PC-9 (cell line): ENCODE results near the gene CHD5. TPM values are rescaled to one million over a fixed set of nuclear protein-coding genes. Genes with fewer than 3 reads are reported as not detected.

Experiments used
- BruUV-seq: library from RNA; stranded (reverse); fragments of 400-500 nt; replicated peaks from 2 replicates; lab custom pipeline; 2021; lab: Mats Ljungman, UMichigan
- CTCF ChIA-PET: fragments of 300-600 bp; sonication (Branson Sonifier 250); formaldehyde crosslinking; loops from one replicate; lab custom pipeline; 2022; ENCODE audit warnings: antibody characterized with exemption; lab: Charles Lee
- POLR2A ChIA-PET: fragments of 300-600 bp; sonication (Branson Sonifier 250); formaldehyde crosslinking; loops from one replicate; lab custom pipeline; 2022; ENCODE audit warnings: antibody characterized with exemption; ENCODE audit not compliant: unreplicated experiment; lab: Charles Lee
- DNase-seq, 2 experiments: peaks; one replicate each; pipeline versions ENCODE4 v3.0.0 to v3.0.0-alpha.2; 2015 to 2022; ENCODE audit warnings: mixed read lengths in 1 of 2
- H2AFZ ChIP-seq: fragments of 200-600 bp; sonication (generic); 2 replicates; pipeline ENCODE4 v1.8.1; 2017; ENCODE audit warnings: antibody characterized with exemption
- H3F3A ChIP-seq: fragments of 200-600 bp; sonication (generic); 2 replicates; pipeline ENCODE4 v1.8.1; 2017; ENCODE audit warnings: antibody characterized with exemption, mild to moderate bottlenecking, low read depth; ENCODE audit not compliant: insufficient read depth
- H3K27ac ChIP-seq: fragments of 200-600 bp; sonication (generic); 2 replicates; pipeline ENCODE4 v1.6.1; 2016; ENCODE audit warnings: mixed run types
- H3K27me3 ChIP-seq: fragments of 200-600 bp; sonication (generic); 2 replicates; pipeline ENCODE4 v1.6.1; 2016; ENCODE audit warnings: low read depth, mixed run types; ENCODE audit not compliant: insufficient read depth
- H3K36me3 ChIP-seq: fragments of 200-600 bp; sonication (generic); 2 replicates; pipeline ENCODE4 v1.6.1; 2016; ENCODE audit warnings: low read depth, mixed run types
- H3K4me1 ChIP-seq: fragments of 200-600 bp; sonication (generic); replicated peaks from 2 replicates; pipeline ENCODE4 v1.6.1; 2016; ENCODE audit warnings: mixed run types; ENCODE audit not compliant: insufficient read depth
- H3K4me2 ChIP-seq: fragments of 200-600 bp; sonication (generic); 2 replicates; pipeline ENCODE4 v1.6.1; 2017; ENCODE audit warnings: mixed run types
- H3K4me3 ChIP-seq: fragments of 200-600 bp; sonication (generic); 2 replicates; pipeline ENCODE4 v1.6.1; 2016; ENCODE audit warnings: mixed run types
- H3K79me2 ChIP-seq: fragments of 200-600 bp; sonication (generic); 2 replicates; pipeline ENCODE4 v1.6.1; 2017; ENCODE audit warnings: low read depth, mixed run types
- H3K9me2 ChIP-seq: fragments of 200-600 bp; sonication (generic); 2 replicates; pipeline ENCODE4 v1.8.1; 2017; ENCODE audit warnings: mild to moderate bottlenecking; ENCODE audit not compliant: insufficient read depth
- H3K9me3 ChIP-seq: fragments of 200-600 bp; sonication (generic); 2 replicates; pipeline ENCODE4 v1.8.1; 2016; ENCODE audit warnings: low read depth; ENCODE audit not compliant: insufficient read depth
- H4K20me1 ChIP-seq: fragments of 200-600 bp; sonication (generic); 2 replicates; pipeline ENCODE4 v1.8.1; 2017; ENCODE audit not compliant: insufficient read depth
- EZH2 ChIP-seq: fragments of 200-600 bp; sonication (generic); IDR thresholded peaks from 2 replicates; pipeline ENCODE4 v1.8.0; 2017; ENCODE audit warnings: antibody characterized with exemption, low read depth
- intact Hi-C: fragments of 100-400 bp; cut with micrococcal nuclease; formaldehyde crosslinking; loops from one replicate; pipeline ENCODE4 v1.10.0; 2022; ENCODE audit not compliant: unreplicated experiment
- total RNA-seq: library from RNA; stranded (reverse); gene quantifications from 2 replicates; pipeline ENCODE4 v1.2.3, GENCODE V29; 2021
- TF ChIP-seq, protein P1 (sequence below): fragments of 200-600 bp; sonication (generic); conservative IDR thresholded peaks from 2 replicates; pipeline ENCODE4 v1.6.1; 2017; ENCODE audit warnings: mixed run types, antibody characterized with exemption, mild to moderate bottlenecking, moderate library complexity

The CHD5 gene
- total RNA-seq, 1 experiment from 2014 or later: 0.50 TPM

DNA sequence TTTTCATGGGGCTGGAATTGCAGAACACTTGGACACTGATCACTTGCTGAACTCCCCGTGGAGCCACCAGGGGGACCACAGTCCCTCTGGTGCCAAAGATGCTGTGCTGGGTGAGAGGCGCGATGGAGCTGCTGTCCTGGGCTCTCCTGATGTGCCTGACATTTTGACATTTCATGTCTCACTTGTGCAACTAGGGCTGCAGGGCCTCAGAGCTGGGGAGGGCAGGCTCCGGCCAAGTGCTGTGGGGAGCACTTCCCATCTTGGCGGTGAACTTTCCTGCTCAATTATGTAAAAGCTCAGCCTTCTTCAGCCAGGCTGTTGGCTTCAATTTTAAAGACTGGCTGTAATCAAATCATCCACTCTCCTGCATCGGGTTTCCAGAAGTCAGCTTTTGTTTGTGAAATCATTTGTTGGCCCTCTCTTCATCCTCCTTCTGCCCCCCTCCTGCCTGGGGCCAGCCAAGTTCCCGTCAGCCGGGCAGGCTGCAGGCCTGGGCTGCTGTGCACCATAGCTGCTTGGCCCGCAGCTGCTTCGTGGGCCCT is 97.6 kb downstream of the CHD5 start:
- TF ChIP-seq, protein P1, sequence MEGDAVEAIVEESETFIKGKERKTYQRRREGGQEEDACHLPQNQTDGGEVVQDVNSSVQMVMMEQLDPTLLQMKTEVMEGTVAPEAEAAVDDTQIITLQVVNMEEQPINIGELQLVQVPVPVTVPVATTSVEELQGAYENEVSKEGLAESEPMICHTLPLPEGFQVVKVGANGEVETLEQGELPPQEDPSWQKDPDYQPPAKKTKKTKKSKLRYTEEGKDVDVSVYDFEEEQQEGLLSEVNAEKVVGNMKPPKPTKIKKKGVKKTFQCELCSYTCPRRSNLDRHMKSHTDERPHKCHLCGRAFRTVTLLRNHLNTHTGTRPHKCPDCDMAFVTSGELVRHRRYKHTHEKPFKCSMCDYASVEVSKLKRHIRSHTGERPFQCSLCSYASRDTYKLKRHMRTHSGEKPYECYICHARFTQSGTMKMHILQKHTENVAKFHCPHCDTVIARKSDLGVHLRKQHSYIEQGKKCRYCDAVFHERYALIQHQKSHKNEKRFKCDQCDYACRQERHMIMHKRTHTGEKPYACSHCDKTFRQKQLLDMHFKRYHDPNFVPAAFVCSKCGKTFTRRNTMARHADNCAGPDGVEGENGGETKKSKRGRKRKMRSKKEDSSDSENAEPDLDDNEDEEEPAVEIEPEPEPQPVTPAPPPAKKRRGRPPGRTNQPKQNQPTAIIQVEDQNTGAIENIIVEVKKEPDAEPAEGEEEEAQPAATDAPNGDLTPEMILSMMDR: no peak; the same call in 1 of the 2 replicates
- no peak for TF ChIP-seq EZH2
- H3F3A ChIP-seq: no peaks in the 10 kb centered on the region
- intact Hi-C loops: no loop called here
- H3K36me3 ChIP-seq: no peaks in the 10 kb centered on the region
- H3K4me2 ChIP-seq: no peak overlapping the region
- no peaks in the 10 kb centered on the region for H3K79me2 ChIP-seq
- no peak overlapping the region for H3K4me3 ChIP-seq
- ChIA-PET POLR2A (no interaction called here), CTCF (interaction anchor here (0.6 to 1.1 kb wide), 2 partner anchors 162 to 568 kb away, joined by 3 read pairs; no protein-coding TSS in a partner anchor)
- no peaks in the 10 kb centered on the region for H3K9me2 ChIP-seq
- BruUV-seq: no TSS peak
- no peaks in the 10 kb centered on the region for H4K20me1 ChIP-seq
- no peaks in the 10 kb centered on the region; the same call in 1 of the 2 replicates for H3K27me3 ChIP-seq
- H2AFZ ChIP-seq: no peak overlapping the region
- no peaks in the 10 kb centered on the region for H3K4me1 ChIP-seq
- DNase-seq: no peak
- no peak overlapping the region for H3K27ac ChIP-seq
- H3K9me3 ChIP-seq: no peaks in the 10 kb centered on the region

DNA sequence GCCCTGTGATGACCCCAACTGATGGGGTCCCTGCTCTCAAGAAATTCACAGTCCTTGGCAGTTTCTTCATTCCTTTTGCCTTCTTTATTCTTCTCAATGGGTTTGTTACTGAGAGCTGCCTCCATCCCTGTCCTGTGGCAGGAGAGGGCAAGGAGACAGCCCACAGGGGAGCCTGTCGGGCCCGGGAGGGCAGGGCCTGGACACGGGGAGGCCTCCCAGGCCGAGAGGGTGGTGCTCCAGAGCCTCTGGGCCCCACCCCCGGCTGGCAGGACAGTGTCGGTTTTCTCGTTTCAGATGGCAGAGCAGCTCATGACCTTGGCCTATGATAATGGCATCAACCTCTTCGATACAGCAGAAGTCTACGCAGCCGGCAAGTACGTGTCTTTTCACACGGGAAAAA is 98.2 kb downstream of the CHD5 start:
- no peaks in the 10 kb centered on the region for H3K27me3 ChIP-seq
- intact Hi-C loops: no loop called here
- CTCF ChIA-PET: interaction anchor here (1.1 kb wide), 1 partner anchor 567 kb away, joined by 3 read pairs; no protein-coding TSS in a partner anchor

DNA sequence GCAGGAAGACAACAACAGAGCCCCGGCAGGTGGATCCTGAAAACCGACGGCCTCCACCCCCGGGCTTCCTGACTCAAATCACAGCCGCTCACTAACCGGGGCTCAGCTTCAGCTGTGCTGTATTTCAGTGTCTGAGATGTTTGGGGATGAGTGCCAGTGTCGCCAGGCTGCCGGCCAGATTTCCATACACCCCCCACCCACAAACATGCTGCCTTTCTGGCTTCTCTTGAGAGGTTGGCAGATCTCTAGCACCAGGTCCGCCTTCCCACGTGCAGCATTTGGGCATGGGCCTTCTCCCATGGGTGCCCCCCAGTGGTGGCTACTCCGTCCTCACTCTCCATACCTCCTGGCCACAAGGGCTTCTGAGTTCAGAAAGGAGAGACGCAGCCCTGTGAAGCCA is 99.7 kb downstream of the CHD5 start:
- TF ChIP-seq, protein P1: peak; percentile 34; the same call in 1 of the 2 replicates
- TF ChIP-seq EZH2: no peak
- Histone ChIP-seq H3K27me3 (no peaks in the 10 kb centered on the region), H3K36me3 (no peaks in the 10 kb centered on the region), H3K79me2 (no peaks in the 10 kb centered on the region), H3K4me2 (no peak overlapping the region), H3K4me1 (no peaks in the 10 kb centered on the region), H3K9me2 (no peaks in the 10 kb centered on the region), H3K27ac (no peak overlapping the region), H3K9me3 (no peaks in the 10 kb centered on the region), H4K20me1 (no peaks in the 10 kb centered on the region), H2AFZ (no peak overlapping the region), H3F3A (no peaks in the 10 kb centered on the region), H3K4me3 (no peak overlapping the region)
- no TSS peak for BruUV-seq
- ChIA-PET CTCF (no interaction called here), POLR2A (no interaction called here)
- intact Hi-C loops: no loop called here
- no peak for DNase-seq

More for the DNA sequence above, 98.2 kb downstream of the CHD5 start:
- Histone ChIP-seq H3K9me3 (no peaks in the 10 kb centered on the region), H2AFZ (no peak overlapping the region), H3K4me2 (no peak overlapping the region), H3K4me3 (no peak overlapping the region), H3K36me3 (no peaks in the 10 kb centered on the region), H3F3A (no peaks in the 10 kb centered on the region), H3K27ac (no peak overlapping the region), H3K79me2 (no peaks in the 10 kb centered on the region), H3K9me2 (no peaks in the 10 kb centered on the region), H4K20me1 (no peaks in the 10 kb centered on the region), H3K4me1 (no peaks in the 10 kb centered on the region)
- POLR2A ChIA-PET: no interaction called here
- no peak for TF ChIP-seq EZH2
- TF ChIP-seq, protein P1: no peak
- BruUV-seq: no TSS peak
- DNase-seq: no peak
